Fibroblast of villous mesenchyme (primary cell): ENCODE results near the gene PCDH15. TPM values are rescaled to one million over a fixed set of nuclear protein-coding genes. Genes with fewer than 3 reads are reported as not detected.

Experiments
- DNase-seq: peaks from one replicate; pipeline ENCODE4 v3.0.0-alpha.2; 2010; ENCODE audit warnings: low read depth
- H3K4me3 ChIP-seq: 2 replicates; pipeline ENCODE4 v1.5.1; 2011; ENCODE audit warnings: low read depth, mild to moderate bottlenecking, low read length
- CTCF ChIP-seq: IDR thresholded peaks from 2 replicates; pipeline ENCODE4 v1.5.1; 2012; ENCODE audit warnings: low read depth, mild to moderate bottlenecking, low read length; ENCODE audit not compliant: insufficient read depth
- total RNA-seq: library from RNA; depleted of rRNA; stranded (reverse); fragments of >200 nt; gene quantifications from 2 replicates; pipeline ENCODE4 v1.2.3, GENCODE V29; 2012

The PCDH15 gene
- total RNA-seq, 1 donor, result not detected

GRCh38 chr10:54815583-54815982, 14.6 kb upstream of the PCDH15 start:
- TF ChIP-seq CTCF, result no peak
- DNase-seq, result no peak
- H3K4me3 ChIP-seq, result no peak overlapping the region

GRCh38 chr10:54808186-54808935, 7.3 kb upstream of the PCDH15 start:
- no peak for TF ChIP-seq CTCF
- DNase-seq, result no peak
- H3K4me3 ChIP-seq, result no peak overlapping the region

- TF ChIP-seq CTCF, result no peak
- no peak for DNase-seq
- no peak overlapping the region for H3K4me3 ChIP-seq
Observed at GRCh38 chr10:54799506-54799905, 1.5 kb downstream of the PCDH15 start.

GRCh38 chr10:54797636-54798321, 3.3 kb downstream of the PCDH15 start:
- TF ChIP-seq CTCF, result no peak
- DNase-seq, result no peak

GRCh38 chr10:54796881-54797280, 4.2 kb downstream of the PCDH15 start:
- no peak overlapping the region for H3K4me3 ChIP-seq
- DNase-seq, result no peak
- no peak for TF ChIP-seq CTCF

More at GRCh38 chr10:54797636-54798321, 3.3 kb downstream of the PCDH15 start:
- no peak overlapping the region for H3K4me3 ChIP-seq

GRCh38 chr10:54776622-54777021, 24.4 kb downstream of the PCDH15 start:
- no peak for TF ChIP-seq CTCF
- DNase-seq, result no peak
- H3K4me3 ChIP-seq, result no peak overlapping the region
